Sciatic nerve (tissue), 2 donors: ENCODE measurements around the gene SRP9. TPM values are rescaled to one million over a fixed set of nuclear protein-coding genes. Genes with fewer than 3 reads are reported as not detected.
"Not testable (repeated sequence)": the region's sequence is repeated elsewhere in the genome, so short reads cannot be mapped to it uniquely, and the experiment has no call there.

ENCODE experiments used
- ATAC-seq: fragments of 200-7000 bp; cut with Tn5 transposase; one replicate; pipeline ENCODE4 v1.9.1; 2020; ENCODE audit warnings: mild to moderate bottlenecking, moderate library complexity
- DNase-seq: peaks from one replicate; pipeline ENCODE4 v3.0.0-alpha.2; 2020; ENCODE audit warnings: low spot score
- intact Hi-C: fragments of 100-400 bp; cut with DNase I; formaldehyde crosslinking; loops from one replicate; pipeline ENCODE4 v1.14.2; 2022
- total RNA-seq: library from RNA; stranded (reverse); fragmentation: NEBNext Ultra II Directional; extraction: Animal tissue kit (Norgen Biotek cat#: 25700); gene quantifications from one replicate; pipeline ENCODE4 v1.2.1, GENCODE V29; 2021
- donor health status: DM: no; HTN: no; CAD: no.
- donor health status: DM: no; HTN: no; CAD: no.

Gene SRP9
- total RNA-seq, 1 donor from 2014 or later = 151 TPM

- ATAC-seq (no peak), DNase-seq (no peak)
- intact Hi-C loops = no loop called here
Observed at GRCh38 chr1:225825078-225825477, 47.5 kb downstream of the SRP9 start.

- no peak for DNase-seq
- intact Hi-C loops = no loop called here
Observed at GRCh38 chr1:225825607-225826007, 48.0 kb downstream of the SRP9 start.

GRCh38 chr1:225827076-225827475, 49.5 kb downstream of the SRP9 start:
- ATAC-seq (no peak), DNase-seq (no peak)
- intact Hi-C loops = no loop called here

More at GRCh38 chr1:225825607-225826007, 48.0 kb downstream of the SRP9 start:
- peak; percentile 55 for ATAC-seq

GRCh38 chr1:225828706-225829345, 51.2 kb downstream of the SRP9 start:
- ATAC-seq = no peak
- peak; percentile 44 for DNase-seq
- intact Hi-C loops = no loop called here

- DNase-seq (no peak), ATAC-seq (no peak)
- intact Hi-C loops = no loop called here
Observed at GRCh38 chr1:225830841-225831240, 53.2 kb downstream of the SRP9 start.

- DNase-seq = no peak
- intact Hi-C loops = no loop called here
- ATAC-seq = peak; percentile 95
Observed at GRCh38 chr1:225834417-225835329, 57.0 kb downstream of the SRP9 start.

GRCh38 chr1:225835856-225836255, 58.2 kb downstream of the SRP9 start:
- DNase-seq (peak; percentile 82), ATAC-seq (no peak)
- intact Hi-C loops = no loop called here

- intact Hi-C loops, ATAC-seq, DNase-seq: not testable (repeated sequence)
Observed at GRCh38 chr1:225836296-225836695, 58.7 kb downstream of the SRP9 start.

- DNase-seq (no peak), ATAC-seq (no peak)
- intact Hi-C loops = no loop called here
Observed at GRCh38 chr1:225838793-225839192, 61.2 kb downstream of the SRP9 start.

Other genes with a start within 250 kb of the SRP9 start
- gene ENAH, start 124.7 kb upstream of the SRP9 start, total RNA-seq = 80.8 TPM
- gene EPHX1, start 32.3 kb downstream of the SRP9 start, total RNA-seq = 232 TPM
- gene TMEM63A, start 104.6 kb downstream of the SRP9 start, total RNA-seq = 95.7 TPM
- gene LEFTY1, start 111.3 kb downstream of the SRP9 start, total RNA-seq = 0.89 TPM
- gene PYCR2, start 146.4 kb downstream of the SRP9 start, total RNA-seq = 52.2 TPM
- gene LEFTY2, start 163.4 kb downstream of the SRP9 start, total RNA-seq = 0.31 TPM
- 22.3 TPM for gene SDE2, start 221.5 kb downstream of the SRP9 start, total RNA-seq